H9 (cell line): Measurements from ENCODE around the gene STK26. TPM values are rescaled to one million over a fixed set of nuclear protein-coding genes. Genes with fewer than 3 reads are reported as not detected.
A peak's percentile ranks its signal among the peaks of the same experiment; 100 is the strongest.
"Not testable (repeated sequence)": the region's sequence is repeated elsewhere in the genome, so short reads cannot be mapped to it uniquely, and the experiment has no call there.

ENCODE experiments used
- DNase-seq: peaks from one replicate; pipeline ENCODE4 v3.0.0-alpha.2; 2017
- H2AFZ ChIP-seq: one replicate; pipeline ENCODE4 v1.6.1; 2013; ENCODE audit warnings: mild to moderate bottlenecking, low read length, control low read depth, moderate library complexity
- H2AK5ac ChIP-seq: 2 replicates; pipeline ENCODE4 v1.6.1; 2013; ENCODE audit warnings: low read length, control low read depth, mixed read lengths; ENCODE audit not compliant: insufficient read length
- H2BK120ac ChIP-seq: one replicate; pipeline ENCODE4 v1.6.1; 2013; ENCODE audit warnings: low read depth, mild to moderate bottlenecking, low read length, control low read depth, inconsistent platforms; ENCODE audit not compliant: poor library complexity, severe bottlenecking
- H2BK12ac ChIP-seq: 2 replicates; pipeline ENCODE4 v1.6.1; 2013; ENCODE audit warnings: low read length, control low read depth, mixed read lengths, low read depth; ENCODE audit not compliant: insufficient read length
- H2BK15ac ChIP-seq: 2 replicates; pipeline ENCODE4 v1.6.1; 2013; ENCODE audit warnings: low read depth, low read length, control low read depth
- H2BK20ac ChIP-seq: one replicate; pipeline ENCODE4 v1.6.1; 2013; ENCODE audit warnings: low read depth, mild to moderate bottlenecking, low read length, control low read depth, inconsistent platforms; ENCODE audit not compliant: poor library complexity, severe bottlenecking
- H2BK5ac ChIP-seq: 2 replicates; pipeline ENCODE4 v1.6.1; 2013; ENCODE audit warnings: low read length, control low read depth, mixed read lengths; ENCODE audit not compliant: insufficient read length
- H3K14ac ChIP-seq: 2 replicates; pipeline ENCODE4 v1.6.1; 2013; ENCODE audit warnings: low read length, control low read depth; ENCODE audit not compliant: insufficient read depth
- H3K18ac ChIP-seq: 2 replicates; pipeline ENCODE4 v1.6.1; 2013; ENCODE audit warnings: low read depth, mild to moderate bottlenecking, mixed read lengths, low read length, control low read depth; ENCODE audit not compliant: insufficient read length
- H3K23ac ChIP-seq: 2 replicates; pipeline ENCODE4 v1.6.1; 2013; ENCODE audit warnings: low read length, control low read depth, mixed read lengths, low read depth; ENCODE audit not compliant: insufficient read length
- H3K23me2 ChIP-seq: 2 replicates; pipeline ENCODE4 v1.6.1; 2013; ENCODE audit warnings: low read depth, mild to moderate bottlenecking, mixed read lengths, low read length, control low read depth; ENCODE audit not compliant: insufficient read length, poor library complexity, severe bottlenecking
- H3K27ac ChIP-seq: 2 replicates; pipeline ENCODE4 v1.5.1; 2013; ENCODE audit warnings: low read length, control low read depth, mixed read lengths, low read depth; ENCODE audit not compliant: insufficient read length
- H3K27me3 ChIP-seq: 2 replicates; pipeline ENCODE4 v1.6.1; 2013; ENCODE audit warnings: low read length, control low read depth, inconsistent platforms; ENCODE audit not compliant: insufficient read depth
- H3K4ac ChIP-seq: 2 replicates; pipeline ENCODE4 v1.6.1; 2013; ENCODE audit warnings: low read depth, mild to moderate bottlenecking, control low read depth, inconsistent platforms, low read length, moderate library complexity
- H3K4me1 ChIP-seq: 2 replicates; pipeline ENCODE4 v1.6.1; 2013; ENCODE audit warnings: low read length, control low read depth, inconsistent platforms; ENCODE audit not compliant: insufficient read depth
- H3K4me2 ChIP-seq: 2 replicates; pipeline ENCODE4 v1.6.1; 2013; ENCODE audit warnings: low read length, control low read depth, mixed read lengths; ENCODE audit not compliant: insufficient read length, insufficient read depth
- H3K56ac ChIP-seq: 2 replicates; pipeline ENCODE4 v1.6.1; 2013; ENCODE audit warnings: low read depth, mild to moderate bottlenecking, mixed read lengths, low read length, control low read depth; ENCODE audit not compliant: insufficient read length
- H3K79me1 ChIP-seq: 2 replicates; pipeline ENCODE4 v1.6.1; 2013; ENCODE audit warnings: low read depth, mild to moderate bottlenecking, moderate library complexity, low read length, control low read depth, inconsistent platforms; ENCODE audit not compliant: insufficient read depth, poor library complexity, severe bottlenecking
- H3K79me2 ChIP-seq: 2 replicates; pipeline ENCODE4 v1.6.1; 2013; ENCODE audit warnings: low read length, control low read depth, inconsistent platforms; ENCODE audit not compliant: insufficient read depth
- H3K9ac ChIP-seq: 2 replicates; pipeline ENCODE4 v1.6.1; 2013; ENCODE audit warnings: low read length, control low read depth, mixed read lengths; ENCODE audit not compliant: insufficient read length; ENCODE audit errors: extremely low read depth
- H3K9me3 ChIP-seq: one replicate; pipeline ENCODE4 v1.6.1; 2013; ENCODE audit warnings: low read depth, low read length, inconsistent platforms; ENCODE audit not compliant: control insufficient read depth
- H3T11ph ChIP-seq: one replicate; pipeline ENCODE4 v1.6.1; 2013; ENCODE audit warnings: mild to moderate bottlenecking, low read length, control low read depth, inconsistent platforms
- H4K20me1 ChIP-seq: one replicate; pipeline ENCODE4 v1.6.1; 2013; ENCODE audit not compliant: control insufficient read depth, insufficient read length, insufficient read depth
- H4K5ac ChIP-seq: 2 replicates; pipeline ENCODE4 v1.6.1; 2013; ENCODE audit warnings: low read depth, mild to moderate bottlenecking, mixed read lengths, low read length, control low read depth; ENCODE audit not compliant: insufficient read length
- H4K8ac ChIP-seq: replicated peaks from 2 replicates; pipeline ENCODE4 v1.6.1; 2013; ENCODE audit warnings: low read length, control low read depth, mixed read lengths, low read depth; ENCODE audit not compliant: insufficient read length
- H4K91ac ChIP-seq: 2 replicates; pipeline ENCODE4 v1.6.1; 2013; ENCODE audit warnings: low read depth, mild to moderate bottlenecking, moderate library complexity, mixed read lengths, low read length, control low read depth; ENCODE audit not compliant: insufficient read length
- H3K27ac Mint-ChIP-seq, 3 experiments: 2 replicates in 2 of 3; 3 replicates in 1 of 3; pipeline ENCODE4 v1.8.0; 2020 to 2021; ENCODE audit warnings: mixed read lengths in 3 of 3, mild to moderate bottlenecking in 1 of 3, moderate library complexity in 1 of 3
- H3K27me3 Mint-ChIP-seq: 2 replicates; pipeline ENCODE4 v1.8.0; 2021; ENCODE audit warnings: low read depth, mild to moderate bottlenecking, moderate library complexity, mixed read lengths
- H3K36me3 Mint-ChIP-seq, 3 experiments: 2 replicates in 2 of 3; 3 replicates in 1 of 3; pipeline ENCODE4 v1.8.0; 2020 to 2021; ENCODE audit warnings: low read depth in 3 of 3, mixed read lengths in 3 of 3; ENCODE audit not compliant: insufficient read depth in 1 of 3
- H3K4me1 Mint-ChIP-seq, 2 experiments: 2 replicates each; pipeline ENCODE4 v1.8.0; 2020; ENCODE audit warnings: mixed read lengths in 2 of 2
- H3K4me3 Mint-ChIP-seq, 2 experiments: 2 replicates in 1 of 2; 3 replicates in 1 of 2; pipeline ENCODE4 v1.8.0; 2020 to 2021; ENCODE audit warnings: mild to moderate bottlenecking in 2 of 2, mixed read lengths in 2 of 2, moderate library complexity in 1 of 2
- H3K9me3 Mint-ChIP-seq, 2 experiments: 2 replicates in 1 of 2; 3 replicates in 1 of 2; pipeline ENCODE4 v1.8.0; 2020; ENCODE audit warnings: mild to moderate bottlenecking in 2 of 2, mixed read lengths in 2 of 2, moderate library complexity in 1 of 2
- CTCF ChIP-seq: fragments of 200-600 bp; sonication (generic); conservative IDR thresholded peaks from 3 replicates; pipeline ENCODE4 v1.8.0; 2021; ENCODE audit warnings: antibody characterized with exemption, mild to moderate bottlenecking
- WGBS: extraction: QIAGEN DNeasy Blood & Tissue Kit; methylation state at CpG from one replicate; pipeline ENCODE4 v1.1.7; 2013; ENCODE audit warnings: missing lambda C conversion rate, low lambda C conversion rate, mixed read lengths; ENCODE audit not compliant: insufficient read length; ENCODE audit errors: extremely low coverage; 5-methylcytosine and 5-hydroxymethylcytosine counted together
- total RNA-seq: library from RNA; stranded (reverse); gene quantifications from 2 replicates; pipeline ENCODE4 v1.2.1, GENCODE V29; 2021

The STK26 gene
- total RNA-seq, 1 experiment from 2014 or later: 99.2 TPM

DNA sequence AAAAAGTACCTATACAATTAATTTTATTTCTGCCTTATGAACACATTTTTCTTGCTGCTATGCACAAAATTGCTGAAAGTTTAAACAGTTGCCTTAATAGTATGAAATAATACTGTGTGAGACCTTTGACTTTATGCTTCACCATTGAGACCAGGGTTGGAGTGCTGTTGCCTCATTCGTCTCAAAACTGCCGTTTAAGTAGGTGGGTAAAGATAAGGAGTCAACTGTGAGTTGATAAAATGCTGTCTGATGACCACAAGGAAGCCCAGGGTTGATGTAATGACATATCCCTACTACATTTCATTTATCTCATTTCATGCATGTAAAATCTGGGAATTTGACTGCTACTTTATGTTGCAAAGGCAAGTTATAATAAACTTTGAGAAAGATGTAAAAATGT lies 23.4 kb downstream of the STK26 start:
- H3K23me2 ChIP-seq: no peaks in the 10 kb centered on the region
- H3K27me3 ChIP-seq: no peaks in the 10 kb centered on the region
- no peak overlapping the region for H3K4me2 ChIP-seq
- H2AK5ac ChIP-seq: no peak overlapping the region
- H3K23ac ChIP-seq: no peak overlapping the region
- no peak overlapping the region for H3K56ac ChIP-seq
- H3K4ac ChIP-seq: no peak overlapping the region
- H3K79me1 ChIP-seq: peaks cover 2% of the 10 kb centered on the region
- H4K5ac ChIP-seq: no peak overlapping the region
- no peak overlapping the region for H3K18ac ChIP-seq
- no peak for DNase-seq
- no peak overlapping the region for H4K91ac ChIP-seq
- H2BK12ac ChIP-seq: no peak overlapping the region
- no peak overlapping the region for H3K4me3 Mint-ChIP-seq
- no peak overlapping the region for H3K14ac ChIP-seq
- H3K36me3 Mint-ChIP-seq: peaks cover 2 to 5% (median 3%) of the 10 kb centered on the region in 3 experiments; a peak in 4 of 7 replicates
- peaks cover 41 to 46% of the 10 kb centered on the region in 2 experiments for H3K4me1 Mint-ChIP-seq
- H3K27ac Mint-ChIP-seq: peak overlapping the region in 2 of 3 experiments; percentile 63 to 85; a peak in 2 of 7 replicates
- no peak overlapping the region for H3K9ac ChIP-seq
- H3K79me2 ChIP-seq: peaks cover 13% of the 10 kb centered on the region; the same call in 1 of the 2 replicates
- no peak for TF ChIP-seq CTCF
- no peak overlapping the region for H2BK20ac ChIP-seq
- no peak overlapping the region for H2BK120ac ChIP-seq
- H3T11ph ChIP-seq: no peak overlapping the region
- no peaks in the 10 kb centered on the region for H3K27me3 Mint-ChIP-seq
- H3K27ac ChIP-seq: no peak overlapping the region
- no peak overlapping the region for H2BK5ac ChIP-seq
- peaks cover 7% of the 10 kb centered on the region; the same call in 1 of the 2 replicates for H3K4me1 ChIP-seq
- no peaks in the 10 kb centered on the region for H4K20me1 ChIP-seq
- H2AFZ ChIP-seq: no peak overlapping the region
- no peaks in the 10 kb centered on the region for H3K9me3 ChIP-seq
- no peak overlapping the region for H2BK15ac ChIP-seq
- H3K9me3 Mint-ChIP-seq: peaks cover 0 to under 1% of the 10 kb centered on the region in 2 experiments; a peak in 1 of 5 replicates
- no CpG with 5 or more reads among the region's 2 CpGs for WGBS
- H4K8ac ChIP-seq: no peak overlapping the region

- H3K4me3 Mint-ChIP-seq, H2AK5ac ChIP-seq, H3K23ac ChIP-seq, H3K14ac ChIP-seq, H4K20me1 ChIP-seq, H3K18ac ChIP-seq, H2BK12ac ChIP-seq, H3K4me2 ChIP-seq, H3K27me3 ChIP-seq, H3K9me3 Mint-ChIP-seq, H2BK5ac ChIP-seq, H4K5ac ChIP-seq, H3K4me1 Mint-ChIP-seq, H3K4me1 ChIP-seq, H4K91ac ChIP-seq, H3K27ac ChIP-seq, H2BK120ac ChIP-seq, H2BK20ac ChIP-seq, H4K8ac ChIP-seq, H3T11ph ChIP-seq, H3K27me3 Mint-ChIP-seq, H3K27ac Mint-ChIP-seq, H3K9ac ChIP-seq, DNase-seq, H3K23me2 ChIP-seq, H3K79me1 ChIP-seq, H3K9me3 ChIP-seq, H2BK15ac ChIP-seq, H3K4ac ChIP-seq, H3K56ac ChIP-seq, H2AFZ ChIP-seq: not testable (repeated sequence)
- H3K36me3 Mint-ChIP-seq: peaks cover 16 to 31% (median 16%) of the 10 kb centered on the region in 3 experiments; a peak in 5 of 7 replicates
- H3K79me2 ChIP-seq: peaks cover 11% of the 10 kb centered on the region; the same call in 1 of the 2 replicates
These were observed 28.7 kb downstream of the STK26 start for GRCh38 chrX:132051778-132052177.
